HEK293 (cell line): ENCODE measurements around the gene FBXW11.
"Not testable (repeated sequence)": the region's sequence is repeated elsewhere in the genome, so short reads cannot be mapped to it uniquely, and the experiment has no call there.

Experiments
- CTCF ChIA-PET: fragments of 350-600 bp; formaldehyde crosslinking; extraction: SDS; loops from one replicate; lab custom pipeline; 2021; ENCODE audit warnings: antibody characterized with exemption; lab: Yijun Ruan, JAX
- POLR2A ChIA-PET: fragments of 300-600 bp; formaldehyde crosslinking; extraction: SDS; loops from one replicate; lab custom pipeline; 2020; ENCODE audit warnings: antibody characterized with exemption, inconsistent platforms; lab: Yijun Ruan, JAX
- H3K27ac ChIP-seq: fragments of 200-500 bp; sonication (Bioruptor generic); 2 replicates; pipeline ENCODE4 v1.5.1; 2014; ENCODE audit warnings: low read depth, low read length, control low read depth, inconsistent platforms; ENCODE audit errors: extremely low read depth
- H3K36me3 ChIP-seq, 2 experiments: fragments of 200-500 bp in 1 of 2; sonication (Bioruptor generic) in 1 of 2; 1 replicate in 1 of 2; 2 replicates in 1 of 2; pipeline ENCODE4 v1.5.1; 2014 to 2017; ENCODE audit warnings: inconsistent platforms in 2 of 2, low read length in 2 of 2; ENCODE audit not compliant: control insufficient read depth in 2 of 2, insufficient read depth in 1 of 2
- H3K4me1 ChIP-seq: fragments of 200-500 bp; sonication (Bioruptor generic); 2 replicates; pipeline ENCODE4 v1.5.1; 2014; ENCODE audit warnings: mild to moderate bottlenecking, low read length, inconsistent platforms; ENCODE audit not compliant: control insufficient read depth, insufficient read depth
- H3K4me3 ChIP-seq: 2 replicates; pipeline ENCODE4 v1.5.1; 2011; ENCODE audit warnings: low read depth, mild to moderate bottlenecking, control low read depth, low read length, moderate library complexity
- H3K9me3 ChIP-seq: fragments of 200-500 bp; sonication (Bioruptor generic); 2 replicates; pipeline ENCODE4 v1.5.1; 2014; ENCODE audit warnings: low read depth, low read length, inconsistent platforms; ENCODE audit not compliant: control insufficient read depth, insufficient read depth
- KLF7 ChIP-seq: fragments of 450-650 bp; formaldehyde crosslinking; IDR thresholded peaks from 2 replicates; pipeline ENCODE4 v1.5.1; 2016; ENCODE audit warnings: missing biosample characterization, missing genetic modification characterization, borderline replicate concordance
- OSR2 ChIP-seq: fragments of 450-650 bp; formaldehyde crosslinking; IDR thresholded peaks from 2 replicates; pipeline ENCODE4 v1.5.1; 2016; ENCODE audit warnings: missing biosample characterization, missing genetic modification characterization
- PRDM6 ChIP-seq: fragments of 450-650 bp; formaldehyde crosslinking; IDR thresholded peaks from 2 replicates; pipeline ENCODE4 v1.5.1; 2017; ENCODE audit warnings: missing biosample characterization, missing genetic modification characterization
- SP7 ChIP-seq: fragments of 450-650 bp; formaldehyde crosslinking; IDR thresholded peaks from 2 replicates; pipeline ENCODE4 v1.5.1; 2016; ENCODE audit warnings: missing biosample characterization, missing genetic modification characterization
- ZBTB1 ChIP-seq: fragments of 450-650 bp; formaldehyde crosslinking; IDR thresholded peaks from 2 replicates; pipeline ENCODE4 v1.5.1; 2016; ENCODE audit warnings: missing biosample characterization, missing genetic modification characterization
- ZBTB21 ChIP-seq: fragments of 450-650 bp; formaldehyde crosslinking; IDR thresholded peaks from 2 replicates; pipeline ENCODE4 v1.5.1; 2017; ENCODE audit warnings: missing biosample characterization, missing genetic modification characterization
- ZNF114 ChIP-seq: fragments of 450-650 bp; formaldehyde crosslinking; IDR thresholded peaks from 2 replicates; pipeline ENCODE4 v1.5.0; 2017; ENCODE audit warnings: missing biosample characterization, missing genetic modification characterization
- ZNF140 ChIP-seq: fragments of 450-650 bp; formaldehyde crosslinking; IDR thresholded peaks from 2 replicates; pipeline ENCODE4 v1.5.1; 2016; ENCODE audit warnings: missing biosample characterization, missing genetic modification characterization
- ZNF366 ChIP-seq: fragments of 450-650 bp; formaldehyde crosslinking; conservative IDR thresholded peaks from 2 replicates; pipeline ENCODE4 v1.5.1; 2016; ENCODE audit warnings: missing biosample characterization, missing genetic modification characterization
- ZNF530 ChIP-seq: fragments of 450-650 bp; formaldehyde crosslinking; IDR thresholded peaks from 2 replicates; pipeline ENCODE4 v1.5.1; 2016; ENCODE audit warnings: low read depth, missing biosample characterization, missing genetic modification characterization
- ZNF560 ChIP-seq: fragments of 450-650 bp; formaldehyde crosslinking; IDR thresholded peaks from 2 replicates; pipeline ENCODE4 v1.5.1; 2017; ENCODE audit warnings: missing biosample characterization, missing genetic modification characterization, borderline replicate concordance
- ZNF629 ChIP-seq: fragments of 450-650 bp; formaldehyde crosslinking; IDR thresholded peaks from 2 replicates; pipeline ENCODE4 v1.5.1; 2017; ENCODE audit warnings: missing biosample characterization, missing genetic modification characterization
- ZNF707 ChIP-seq: fragments of 450-650 bp; formaldehyde crosslinking; IDR thresholded peaks from 2 replicates; pipeline ENCODE4 v1.5.1; 2016; ENCODE audit warnings: missing biosample characterization, missing genetic modification characterization
- ZNF785 ChIP-seq: fragments of 450-650 bp; formaldehyde crosslinking; IDR thresholded peaks from 2 replicates; pipeline ENCODE4 v1.5.1; 2016; ENCODE audit warnings: missing biosample characterization, missing genetic modification characterization
- ZNF837 ChIP-seq: fragments of 450-650 bp; formaldehyde crosslinking; IDR thresholded peaks from 2 replicates; pipeline ENCODE4 v1.5.1; 2016; ENCODE audit warnings: missing biosample characterization, missing genetic modification characterization
- TF ChIP-seq, protein P1 (sequence below): fragments of 450-650 bp; formaldehyde crosslinking; IDR thresholded peaks from 2 replicates; pipeline ENCODE4 v1.5.1; 2016; ENCODE audit warnings: missing biosample characterization, missing genetic modification characterization, low read depth
- TF ChIP-seq, protein P2 (sequence below): fragments of 450-650 bp; formaldehyde crosslinking; IDR thresholded peaks from 2 replicates; pipeline ENCODE4 v1.5.1; 2016; ENCODE audit warnings: missing biosample characterization, missing genetic modification characterization

Gene FBXW11

DNA sequence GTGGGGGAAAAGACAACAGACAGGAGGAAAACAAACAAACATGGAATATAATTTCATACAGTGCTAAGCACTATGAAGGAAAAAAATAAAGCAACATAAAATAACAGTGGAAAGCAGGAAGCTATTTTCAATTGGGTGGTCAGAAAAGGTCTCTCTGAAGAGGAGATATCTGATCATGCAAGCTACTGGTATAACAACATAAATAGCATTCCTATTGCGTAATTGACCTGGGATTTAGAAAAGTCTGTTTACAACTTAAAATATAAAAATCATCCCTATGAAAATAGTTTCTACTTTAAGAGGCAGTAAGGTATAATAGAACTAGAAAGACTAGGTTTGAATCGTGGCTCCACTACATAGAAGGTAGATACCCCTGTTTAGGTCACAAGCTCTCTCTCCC lies 61.4 kb downstream of the FBXW11 start:
- Histone ChIP-seq H3K27ac (no peak overlapping the region), H3K4me3 (no peak overlapping the region), H3K36me3 (no peaks in the 10 kb centered on the region), H3K4me1 (peaks cover 2% of the 10 kb centered on the region; the same call in 1 of the 2 replicates)
- ChIA-PET POLR2A (interaction anchor here (0.9 kb wide), 1 partner anchor 61 kb away, joined by 4 read pairs; the partner anchor contains the start of gene FBXW11), CTCF (interaction anchor here (0.6 to 1.0 kb wide), 3 partner anchors 14 to 34 kb away, joined by 3 read pairs; no protein-coding TSS in a partner anchor)
- TF ChIP-seq PRDM6 (peak; percentile 67; the same call in 1 of the 2 replicates), OSR2 (0 out of 2 replicates have a peak, but pooled peaks have one; percentile 14), ZNF530 (tag by site-specific recombination) (no peak)
- TF ChIP-seq, all 188 proteins: peak for 2
- no peaks in the 10 kb centered on the region for H3K9me3 ChIP-seq

DNA sequence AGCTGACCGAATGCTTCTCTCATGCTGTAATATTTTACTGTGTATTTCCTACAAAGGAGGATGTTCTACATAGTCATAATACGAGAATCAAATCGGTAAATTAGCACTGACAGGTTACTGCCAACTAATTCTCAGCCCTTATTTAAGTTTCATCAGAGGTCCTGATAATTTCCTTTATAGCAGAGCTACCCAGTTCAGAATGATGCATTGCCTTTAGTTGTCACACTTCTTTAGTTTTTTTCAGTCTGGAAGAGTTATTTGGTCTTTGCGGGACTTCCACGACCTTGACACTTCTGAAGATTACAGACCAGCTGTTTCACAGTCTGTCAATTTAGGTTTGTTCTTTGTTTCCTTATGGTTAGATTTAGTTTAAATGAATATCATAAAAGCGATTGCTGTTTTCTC lies 64.3 kb downstream of the FBXW11 start:
- H3K36me3 ChIP-seq, H3K4me3 ChIP-seq, H3K4me1 ChIP-seq, POLR2A ChIA-PET, CTCF ChIA-PET, H3K27ac ChIP-seq, H3K9me3 ChIP-seq: not testable (repeated sequence)

- CTCF ChIA-PET: interaction anchor here (0.6 to 0.7 kb wide), 2 partner anchors 36 to 1918 kb away, joined by 3 read pairs; no protein-coding TSS in a partner anchor
- TF ChIP-seq ZNF629 (peak; percentile 67), ZBTB21 (0 out of 2 replicates have a peak, but pooled peaks have one; percentile 27), ZNF366 (peak; percentile 15; the same call in 1 of the 2 replicates), PRDM6 (peak; percentile 70)
- TF ChIP-seq, protein P1, sequence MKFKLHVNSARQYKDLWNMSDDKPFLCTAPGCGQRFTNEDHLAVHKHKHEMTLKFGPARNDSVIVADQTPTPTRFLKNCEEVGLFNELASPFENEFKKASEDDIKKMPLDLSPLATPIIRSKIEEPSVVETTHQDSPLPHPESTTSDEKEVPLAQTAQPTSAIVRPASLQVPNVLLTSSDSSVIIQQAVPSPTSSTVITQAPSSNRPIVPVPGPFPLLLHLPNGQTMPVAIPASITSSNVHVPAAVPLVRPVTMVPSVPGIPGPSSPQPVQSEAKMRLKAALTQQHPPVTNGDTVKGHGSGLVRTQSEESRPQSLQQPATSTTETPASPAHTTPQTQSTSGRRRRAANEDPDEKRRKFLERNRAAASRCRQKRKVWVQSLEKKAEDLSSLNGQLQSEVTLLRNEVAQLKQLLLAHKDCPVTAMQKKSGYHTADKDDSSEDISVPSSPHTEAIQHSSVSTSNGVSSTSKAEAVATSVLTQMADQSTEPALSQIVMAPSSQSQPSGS (tag by site-specific recombination): peak; percentile 22; the same call in 1 of the 2 replicates
- TF ChIP-seq, all 188 proteins: peak for 5; not testable (repeated sequence) for 183
- H3K27ac ChIP-seq, H3K4me1 ChIP-seq, H3K36me3 ChIP-seq, POLR2A ChIA-PET, H3K4me3 ChIP-seq, H3K9me3 ChIP-seq: not testable (repeated sequence)
These were observed 64.8 kb downstream of the FBXW11 start for GRCh38 chr5:171941675-171942074.

GRCh38 chr5:171941275-171941674 lies 65.2 kb downstream of the FBXW11 start:
- H3K36me3 ChIP-seq, H3K4me1 ChIP-seq, H3K9me3 ChIP-seq, H3K27ac ChIP-seq, H3K4me3 ChIP-seq, POLR2A ChIA-PET: not testable (repeated sequence)
- CTCF ChIA-PET: interaction anchor here (0.6 to 0.7 kb wide), 2 partner anchors 36 to 1918 kb away, joined by 3 read pairs; no protein-coding TSS in a partner anchor

- Histone ChIP-seq H3K27ac (no peak overlapping the region), H3K36me3 (no peaks in the 10 kb centered on the region; a peak in 1 of 3 replicates), H3K4me3 (no peak overlapping the region), H3K9me3 (no peaks in the 10 kb centered on the region), H3K4me1 (peaks cover 2% of the 10 kb centered on the region; the same call in 1 of the 2 replicates)
- ChIA-PET CTCF (no interaction called here), POLR2A (no interaction called here)
- TF ChIP-seq ZNF837 (tag by site-specific recombination): no peak
- TF ChIP-seq, protein P2, sequence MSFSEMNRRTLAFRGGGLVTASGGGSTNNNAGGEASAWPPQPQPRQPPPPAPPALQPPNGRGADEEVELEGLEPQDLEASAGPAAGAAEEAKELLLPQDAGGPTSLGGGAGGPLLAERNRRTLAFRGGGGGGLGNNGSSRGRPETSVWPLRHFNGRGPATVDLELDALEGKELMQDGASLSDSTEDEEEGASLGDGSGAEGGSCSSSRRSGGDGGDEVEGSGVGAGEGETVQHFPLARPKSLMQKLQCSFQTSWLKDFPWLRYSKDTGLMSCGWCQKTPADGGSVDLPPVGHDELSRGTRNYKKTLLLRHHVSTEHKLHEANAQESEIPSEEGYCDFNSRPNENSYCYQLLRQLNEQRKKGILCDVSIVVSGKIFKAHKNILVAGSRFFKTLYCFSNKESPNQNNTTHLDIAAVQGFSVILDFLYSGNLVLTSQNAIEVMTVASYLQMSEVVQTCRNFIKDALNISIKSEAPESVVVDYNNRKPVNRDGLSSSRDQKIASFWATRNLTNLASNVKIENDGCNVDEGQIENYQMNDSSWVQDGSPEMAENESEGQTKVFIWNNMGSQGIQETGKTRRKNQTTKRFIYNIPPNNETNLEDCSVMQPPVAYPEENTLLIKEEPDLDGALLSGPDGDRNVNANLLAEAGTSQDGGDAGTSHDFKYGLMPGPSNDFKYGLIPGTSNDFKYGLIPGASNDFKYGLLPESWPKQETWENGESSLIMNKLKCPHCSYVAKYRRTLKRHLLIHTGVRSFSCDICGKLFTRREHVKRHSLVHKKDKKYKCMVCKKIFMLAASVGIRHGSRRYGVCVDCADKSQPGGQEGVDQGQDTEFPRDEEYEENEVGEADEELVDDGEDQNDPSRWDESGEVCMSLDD (tag by site-specific recombination): no peak
- TF ChIP-seq ZNF707 (tag by site-specific recombination): no peak
- TF ChIP-seq ZNF114 (tag by site-specific recombination): no peak
- TF ChIP-seq ZNF560: no peak
- no peak for TF ChIP-seq SP7 (tag by site-specific recombination)
- no peak for TF ChIP-seq ZBTB1 (tag by site-specific recombination)
- TF ChIP-seq ZNF785 (tag by site-specific recombination): no peak
- no peak for TF ChIP-seq KLF7 (tag by site-specific recombination)
- TF ChIP-seq ZNF366: no peak
- no peak for TF ChIP-seq ZNF140 (tag by site-specific recombination)
These were observed 66.5 kb downstream of the FBXW11 start for GRCh38 chr5:171939951-171940350.
